ENCODE results near the gene TEKT2. TPM values are rescaled to one million over a fixed set of nuclear protein-coding genes. Genes with fewer than 3 reads are reported as not detected.
A peak's percentile ranks its signal among the peaks of the same experiment; 100 is the strongest.

The TEKT2 gene
- total and polyA plus RNA-seq, 9 donors: 0.12 to 22.5 (median 1.4) TPM

DNA sequence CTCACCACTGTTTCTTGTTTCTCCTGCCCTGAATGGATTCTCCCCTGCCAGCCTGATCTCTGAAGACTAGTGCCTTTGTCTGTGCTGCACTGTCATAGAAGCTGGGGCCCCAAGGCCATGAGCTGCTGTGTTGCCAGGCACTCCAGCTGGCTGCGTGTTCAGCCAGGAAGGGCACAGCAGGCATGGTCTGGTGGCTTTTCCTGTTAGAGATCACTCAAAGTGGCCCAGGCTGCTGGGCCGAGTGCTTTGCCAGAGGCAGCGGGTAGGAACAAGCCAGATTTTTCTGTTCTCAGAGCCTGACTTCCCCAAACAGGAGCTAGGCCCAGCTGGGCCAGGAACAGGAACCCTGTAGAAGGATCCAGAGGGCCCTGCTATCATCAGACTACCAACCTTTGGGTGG, 10.0 kb downstream of the TEKT2 start:
- Histone ChIP-seq H3K36me3 (no peaks in the 10 kb centered on the region), H3K27ac (no peak overlapping the region), H3K4me3 (no peak overlapping the region), H3K9me3 (no peaks in the 10 kb centered on the region), H3K27me3 (no peaks in the 10 kb centered on the region), H3K4me1 (ENCODE audit: insufficient read depth) (peaks cover 5% of the 10 kb centered on the region)
- TF ChIP-seq EP300 (IDR thresholded peaks at IDR 0.05): no peak
- TF ChIP-seq, protein P1, sequence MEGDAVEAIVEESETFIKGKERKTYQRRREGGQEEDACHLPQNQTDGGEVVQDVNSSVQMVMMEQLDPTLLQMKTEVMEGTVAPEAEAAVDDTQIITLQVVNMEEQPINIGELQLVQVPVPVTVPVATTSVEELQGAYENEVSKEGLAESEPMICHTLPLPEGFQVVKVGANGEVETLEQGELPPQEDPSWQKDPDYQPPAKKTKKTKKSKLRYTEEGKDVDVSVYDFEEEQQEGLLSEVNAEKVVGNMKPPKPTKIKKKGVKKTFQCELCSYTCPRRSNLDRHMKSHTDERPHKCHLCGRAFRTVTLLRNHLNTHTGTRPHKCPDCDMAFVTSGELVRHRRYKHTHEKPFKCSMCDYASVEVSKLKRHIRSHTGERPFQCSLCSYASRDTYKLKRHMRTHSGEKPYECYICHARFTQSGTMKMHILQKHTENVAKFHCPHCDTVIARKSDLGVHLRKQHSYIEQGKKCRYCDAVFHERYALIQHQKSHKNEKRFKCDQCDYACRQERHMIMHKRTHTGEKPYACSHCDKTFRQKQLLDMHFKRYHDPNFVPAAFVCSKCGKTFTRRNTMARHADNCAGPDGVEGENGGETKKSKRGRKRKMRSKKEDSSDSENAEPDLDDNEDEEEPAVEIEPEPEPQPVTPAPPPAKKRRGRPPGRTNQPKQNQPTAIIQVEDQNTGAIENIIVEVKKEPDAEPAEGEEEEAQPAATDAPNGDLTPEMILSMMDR (IDR thresholded peaks at IDR 0.05): no peak
- TF ChIP-seq POLR2A (IDR thresholded peaks at IDR 0.05): no peak
- peak in 1 of 5 donors; percentile 25 for DNase-seq
- 76 to 89% (median 85%) methylated on average over 3 of the region's 3 CpGs for WGBS, 3 donors
- intact Hi-C loops (cut with DNase I): loop anchor here in 1 of 4 donors (10.0 kb wide), 1 partner anchor 321 kb away; no protein-coding TSS in a partner anchor

DNA sequence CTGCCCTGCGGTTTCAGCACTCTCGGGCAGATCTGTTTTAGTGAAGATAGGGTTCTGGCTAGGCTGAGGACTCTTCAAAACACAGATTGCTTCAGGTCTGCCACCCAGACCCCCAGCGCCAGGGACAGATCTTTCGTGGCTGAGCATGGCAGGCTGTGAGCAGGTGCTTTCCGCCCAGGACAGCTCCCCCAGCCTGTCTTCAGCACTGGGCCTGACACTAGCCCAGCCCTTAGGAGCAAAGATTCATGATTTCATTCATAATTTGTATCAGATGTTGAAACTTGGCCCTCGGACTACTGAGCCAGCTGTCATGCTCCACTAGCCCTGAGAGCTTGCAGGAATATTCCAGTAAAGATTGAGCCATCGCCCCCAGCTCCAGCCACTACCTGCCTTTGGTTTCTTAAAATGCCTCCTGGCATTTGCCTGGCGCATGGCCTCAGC, 10.7 kb downstream of the TEKT2 start:
- no peak for TF ChIP-seq POLR2A (IDR thresholded peaks at IDR 0.05)
- TF ChIP-seq, protein P1 (IDR thresholded peaks at IDR 0.05): no peak
- no peak for TF ChIP-seq EP300 (IDR thresholded peaks at IDR 0.05)
- Histone ChIP-seq H3K9me3 (no peaks in the 10 kb centered on the region), H3K36me3 (no peaks in the 10 kb centered on the region), H3K4me1 (ENCODE audit: insufficient read depth) (peaks cover 2% of the 10 kb centered on the region), H3K27ac (no peak overlapping the region), H3K4me3 (no peak overlapping the region), H3K27me3 (no peaks in the 10 kb centered on the region)
- intact Hi-C loops (cut with DNase I): loop anchor here in 3 of 4 donors (5.0 to 10.0 kb wide), 4 partner anchors 38 to 320 kb away; no protein-coding TSS in a partner anchor
- DNase-seq: peak in 1 of 5 donors; percentile 24
- 76 to 77% (median 76%) methylated on average over 8 of the region's 8 CpGs for WGBS, 3 donors

DNA sequence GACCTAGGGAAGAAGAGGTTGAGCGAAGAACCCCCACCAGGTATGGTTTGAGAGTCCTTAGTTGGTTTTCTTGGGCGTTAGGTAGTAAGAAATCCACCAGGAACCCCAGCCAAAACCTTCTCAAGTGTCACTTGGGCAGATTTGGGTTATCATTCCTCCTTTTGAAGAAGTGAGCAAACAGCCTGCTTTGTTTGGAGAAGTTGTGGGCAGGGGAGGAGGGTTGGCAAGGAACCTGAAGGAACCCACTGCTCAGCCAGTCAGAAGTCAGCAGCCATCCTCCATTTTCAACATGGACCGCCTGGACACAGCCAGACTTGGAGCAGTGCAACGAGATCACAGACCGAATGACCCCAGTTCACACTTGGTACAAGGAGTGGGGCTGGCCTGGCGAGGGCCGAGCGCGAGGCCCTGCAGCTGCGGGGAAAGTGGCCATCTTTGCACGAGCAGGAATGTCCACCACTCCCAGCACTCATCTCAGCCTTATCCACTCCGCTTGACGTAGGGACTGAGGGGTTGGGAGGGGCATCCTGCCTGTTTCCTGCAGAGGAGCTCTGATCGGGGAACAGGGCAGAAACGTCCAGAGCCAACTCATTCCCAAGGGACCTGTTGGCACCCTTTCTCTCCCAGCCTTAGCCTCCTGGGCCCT, 12.0 kb downstream of the TEKT2 start:
- intact Hi-C loops (cut with DNase I): loop anchor here in 3 of 4 donors (5.0 to 10.0 kb wide), 4 partner anchors 36 to 319 kb away; no protein-coding TSS in a partner anchor
- no peaks in the 10 kb centered on the region for H3K4me1 ChIP-seq (ENCODE audit: insufficient read depth)
- TF ChIP-seq, protein P1 (IDR thresholded peaks at IDR 0.05): no peak
- TF ChIP-seq POLR2A (IDR thresholded peaks at IDR 0.05): no peak
- no peak for TF ChIP-seq EP300 (IDR thresholded peaks at IDR 0.05)
- no peaks in the 10 kb centered on the region for H3K36me3 ChIP-seq
- no peaks in the 10 kb centered on the region for H3K27me3 ChIP-seq
- H3K9me3 ChIP-seq: no peaks in the 10 kb centered on the region
- peak in 1 of 5 donors; percentile 9 for DNase-seq
- 49 to 58% (median 58%) methylated on average over 14 to 15 of the region's 15 CpGs for WGBS, 3 donors
- no peak overlapping the region for H3K4me3 ChIP-seq
- no peak overlapping the region for H3K27ac ChIP-seq

DNA sequence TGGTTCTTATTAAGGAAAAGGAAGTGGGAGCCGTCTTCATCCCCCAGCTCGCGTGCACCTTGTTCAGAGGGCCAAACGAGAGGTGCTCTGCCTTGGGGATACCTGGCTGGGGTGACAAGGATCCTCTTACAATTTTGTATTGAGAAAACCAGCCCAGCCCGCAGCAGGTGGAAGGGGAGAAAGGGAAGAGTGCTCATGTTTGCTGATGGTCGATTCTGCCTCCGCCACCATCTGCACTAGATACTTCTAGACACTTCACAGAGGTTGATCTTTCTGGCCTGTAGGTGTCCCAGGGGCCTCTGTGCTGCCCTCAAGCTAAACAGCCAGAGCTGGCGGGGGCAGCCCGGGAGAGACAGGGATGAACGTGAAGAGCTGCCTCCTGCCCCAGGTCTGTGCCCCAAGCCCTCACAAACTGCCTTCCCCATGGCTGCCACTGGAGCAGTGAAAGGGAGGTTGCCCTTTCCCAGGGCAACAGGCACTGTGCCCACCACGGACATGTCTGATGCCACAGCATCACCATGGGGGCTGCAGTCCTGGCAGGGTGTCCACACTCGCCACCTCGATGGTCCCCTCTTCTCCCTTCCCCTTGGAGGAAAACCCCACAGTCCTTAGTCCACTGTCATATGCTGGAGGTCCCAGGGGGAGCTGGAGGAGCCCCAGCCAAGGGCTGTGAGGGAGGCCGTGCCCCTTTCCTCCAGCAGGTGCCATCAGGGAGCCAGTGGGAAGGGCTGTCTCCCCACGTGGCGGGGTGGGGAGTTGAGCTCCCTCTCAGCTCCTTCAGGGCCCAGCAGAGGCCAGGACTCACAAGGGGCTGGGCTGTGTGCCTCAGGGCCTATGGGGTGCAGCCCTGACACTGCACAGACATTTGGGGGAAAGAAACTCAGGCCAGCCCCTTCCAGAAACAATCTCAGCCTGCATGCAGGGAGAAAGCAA, 12.9 kb downstream of the TEKT2 start:
- TF ChIP-seq, protein P1 (IDR thresholded peaks at IDR 0.05): peak in 1 of 3 donors; percentile 33
- TF ChIP-seq POLR2A (IDR thresholded peaks at IDR 0.05): no peak
- Histone ChIP-seq H3K36me3 (no peaks in the 10 kb centered on the region), H3K27me3 (no peaks in the 10 kb centered on the region), H3K4me3 (no peak overlapping the region), H3K9me3 (no peaks in the 10 kb centered on the region), H3K27ac (no peak overlapping the region), H3K4me1 (ENCODE audit: insufficient read depth) (no peaks in the 10 kb centered on the region)
- intact Hi-C loops (cut with DNase I): loop anchor here in 3 of 4 donors (5.0 to 10.0 kb wide), 4 partner anchors 36 to 318 kb away; no protein-coding TSS in a partner anchor
- WGBS, 3 donors: 59 to 65% (median 63%) methylated on average over 12 to 16 of the region's 16 CpGs
- DNase-seq: peak in 1 of 5 donors; percentile 43
